ENCODE data around the gene ZNF782. TPM values are rescaled to one million over a fixed set of nuclear protein-coding genes. Genes with fewer than 3 reads are reported as not detected.
A peak's percentile ranks its signal among the peaks of the same experiment; 100 is the strongest.

Gene ZNF782
- total and polyA plus RNA-seq, 2 experiments from 2014 or later: 0.85 to 2.9 TPM

DNA sequence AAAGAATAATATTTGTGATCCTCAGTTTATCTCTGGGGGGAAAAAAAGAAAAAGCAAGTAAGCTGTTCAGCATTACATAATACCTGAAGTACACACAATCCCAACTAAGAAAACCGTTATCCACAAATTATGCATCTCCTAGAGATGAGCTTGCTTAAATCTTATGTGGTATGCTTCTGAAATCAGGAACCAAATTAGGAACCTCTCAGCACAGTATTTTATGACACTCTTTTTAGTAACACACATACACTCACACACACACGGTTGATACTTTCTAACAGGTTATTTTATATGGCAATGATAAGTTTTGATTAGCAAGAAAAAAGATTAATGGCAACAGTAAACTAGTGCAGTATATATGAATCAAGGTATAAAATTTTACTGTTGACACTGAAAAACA, 75.2 kb downstream of the ZNF782 start:
- 18 to 28% methylated on average over 2 of the region's 2 CpGs for WGBS, 2 experiments (ENCODE audit: low coverage in 1 of 2, low lambda C conversion rate in 2 of 2, missing lambda C conversion rate in 2 of 2)
- Histone ChIP-seq H3K27ac (no peak overlapping the region), H3K4me2 (ENCODE audit: unreplicated experiment) (peak overlapping the region; percentile 98)

DNA sequence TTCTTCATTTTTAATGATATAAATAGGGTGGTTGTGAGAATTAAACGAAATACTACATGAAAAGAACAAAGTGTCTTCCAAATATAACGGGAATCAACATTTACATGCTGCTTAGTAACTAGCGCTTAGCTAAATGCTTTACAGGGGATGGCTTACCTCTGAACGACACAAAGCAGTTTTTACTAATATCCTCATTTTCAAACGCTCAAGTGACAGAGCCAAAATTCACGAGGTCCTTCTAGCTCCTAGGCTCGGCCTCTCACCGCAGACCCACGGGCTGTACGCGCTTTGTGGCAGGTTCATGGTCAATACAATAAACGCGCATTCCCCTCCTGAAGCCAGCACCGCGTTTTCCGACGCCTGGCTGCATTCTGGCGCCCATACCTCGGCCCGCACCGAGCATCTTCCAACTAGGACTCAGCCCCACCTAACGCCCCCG, 76.9 kb downstream of the ZNF782 start:
- no peak for DNase-seq
- in situ Hi-C loops (cut with MboI): no loop called here

More for the DNA sequence above, 75.2 kb downstream of the ZNF782 start:
- Histone ChIP-seq H3K79me2 (ENCODE audit: insufficient read depth) (peaks cover 23% of the 10 kb centered on the region), H3K9ac (peak overlapping the region; percentile 74; the same call in 1 of the 2 replicates), H3K9me3 (ENCODE audit: low read depth) (no peaks in the 10 kb centered on the region), H4K20me1 (ENCODE audit: insufficient read depth) (no peaks in the 10 kb centered on the region), H3K4me1 (ENCODE audit: insufficient read depth) (peaks cover 12% of the 10 kb centered on the region; the same call in 1 of the 2 replicates), H3K36me3 (ENCODE audit: low read depth) (peaks cover 6% of the 10 kb centered on the region; the same call in 1 of the 2 replicates), H3K4me3 (peak overlapping the region; percentile 84; the same call in 1 of the 2 replicates), H3K9me2 (ENCODE audit: insufficient read depth) (no peaks in the 10 kb centered on the region), H3F3A (ENCODE audit: insufficient read depth) (no peaks in the 10 kb centered on the region), H3K27me3 (replicated peaks; ENCODE audit: insufficient read depth) (no peaks in the 10 kb centered on the region), H2AFZ (peak overlapping the region; percentile 93)
- DNase-seq: no peak
- TF ChIP-seq EZH2 (IDR thresholded peaks at IDR 0.05; ENCODE audit: insufficient read depth, poor library complexity, severe bottlenecking): no peak
- TF ChIP-seq EZH2phosphoT487 (IDR thresholded peaks at IDR 0.05; ENCODE audit: insufficient read depth, low read depth): no peak
- in situ Hi-C loops (cut with MboI): no loop called here

DNA sequence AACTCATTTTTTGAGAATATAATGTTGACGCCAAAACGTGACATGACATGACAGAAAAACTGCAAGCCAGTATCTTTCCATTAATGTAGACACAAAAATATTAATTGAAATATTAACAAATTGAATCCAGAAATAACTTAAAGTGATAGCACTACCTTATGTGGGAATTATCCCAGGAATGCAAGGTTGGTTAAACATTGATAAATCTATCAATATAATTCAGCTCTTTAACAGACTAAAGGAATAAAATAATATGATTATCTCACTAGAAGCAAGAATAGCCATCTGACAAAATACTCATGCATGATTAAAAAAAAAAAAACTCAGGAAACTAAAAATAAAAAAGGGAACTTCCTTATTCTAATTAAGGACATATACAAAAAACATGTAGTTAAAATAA, 83.2 kb downstream of the ZNF782 start:
- peaks cover 78% of the 10 kb centered on the region for H3K36me3 ChIP-seq (ENCODE audit: low read depth)
- no peak for TF ChIP-seq EZH2 (IDR thresholded peaks at IDR 0.05; ENCODE audit: insufficient read depth, poor library complexity, severe bottlenecking)
- no peak for TF ChIP-seq EZH2phosphoT487 (IDR thresholded peaks at IDR 0.05; ENCODE audit: insufficient read depth, low read depth)

More for the DNA sequence above, 76.9 kb downstream of the ZNF782 start:
- Histone ChIP-seq H3K9me2 (ENCODE audit: insufficient read depth) (no peaks in the 10 kb centered on the region), H3K79me2 (ENCODE audit: insufficient read depth) (peaks cover 23% of the 10 kb centered on the region), H3F3A (ENCODE audit: insufficient read depth) (no peaks in the 10 kb centered on the region), H3K9ac (peak overlapping the region; percentile 74), H3K9me3 (ENCODE audit: low read depth) (no peaks in the 10 kb centered on the region), H3K4me1 (ENCODE audit: insufficient read depth) (peaks cover 12% of the 10 kb centered on the region; the same call in 1 of the 2 replicates), H3K36me3 (ENCODE audit: low read depth) (peaks cover 18% of the 10 kb centered on the region), H2AFZ (peak overlapping the region; percentile 93), H3K4me3 (peak overlapping the region; percentile 84), H3K27me3 (replicated peaks; ENCODE audit: insufficient read depth) (no peaks in the 10 kb centered on the region), H4K20me1 (ENCODE audit: insufficient read depth) (no peaks in the 10 kb centered on the region), H3K4me2 (ENCODE audit: unreplicated experiment) (peak overlapping the region; percentile 98), H3K27ac (peak overlapping the region; percentile 5; the same call in 1 of the 2 replicates)
- TF ChIP-seq EZH2phosphoT487 (IDR thresholded peaks at IDR 0.05; ENCODE audit: insufficient read depth, low read depth) (no peak), EZH2 (IDR thresholded peaks at IDR 0.05; ENCODE audit: insufficient read depth, poor library complexity, severe bottlenecking) (no peak)
- WGBS, 2 experiments (ENCODE audit: low coverage in 1 of 2, low lambda C conversion rate in 2 of 2, missing lambda C conversion rate in 2 of 2): 7 to 13% methylated on average over 11 to 23 of the region's 23 CpGs

DNA sequence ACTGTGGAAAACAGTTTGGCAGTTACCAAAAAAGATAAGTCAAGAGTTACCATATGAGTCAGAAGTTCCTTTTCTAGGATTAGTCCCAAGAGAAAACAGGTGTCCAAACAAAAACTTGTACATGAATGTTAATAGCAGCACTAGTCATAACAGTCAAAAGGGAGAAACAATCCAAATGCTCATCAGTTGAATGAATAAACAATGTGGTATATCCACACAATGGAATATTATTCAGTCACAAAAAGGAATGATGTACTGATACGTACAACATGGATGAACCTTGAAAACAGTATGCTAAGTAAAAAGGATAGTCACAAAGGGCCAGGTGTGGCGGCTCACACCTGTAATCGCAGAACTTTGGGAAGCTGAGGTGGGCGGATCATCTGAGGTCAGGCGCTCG, 84.3 kb downstream of the ZNF782 start:
- in situ Hi-C loops (cut with MboI): no loop called here
- Histone ChIP-seq H3K4me3 (no peak overlapping the region), H3K27me3 (replicated peaks; ENCODE audit: insufficient read depth) (no peaks in the 10 kb centered on the region), H3K36me3 (ENCODE audit: low read depth) (peaks cover 89% of the 10 kb centered on the region), H4K20me1 (ENCODE audit: insufficient read depth) (no peaks in the 10 kb centered on the region), H3K27ac (no peak overlapping the region), H3K9ac (no peak overlapping the region), H3K4me1 (ENCODE audit: insufficient read depth) (no peaks in the 10 kb centered on the region), H3K4me2 (ENCODE audit: unreplicated experiment) (no peak overlapping the region), H2AFZ (no peak overlapping the region), H3K79me2 (ENCODE audit: insufficient read depth) (peaks cover 41% of the 10 kb centered on the region), H3K9me3 (ENCODE audit: low read depth) (peaks cover 4% of the 10 kb centered on the region), H3F3A (ENCODE audit: insufficient read depth) (no peaks in the 10 kb centered on the region), H3K9me2 (ENCODE audit: insufficient read depth) (no peaks in the 10 kb centered on the region)
- 97 to 100% methylated on average over 6 of the region's 6 CpGs for WGBS, 2 experiments (ENCODE audit: low coverage in 1 of 2, low lambda C conversion rate in 2 of 2, missing lambda C conversion rate in 2 of 2)
- TF ChIP-seq EZH2phosphoT487 (IDR thresholded peaks at IDR 0.05; ENCODE audit: insufficient read depth, low read depth): no peak
- no peak for DNase-seq

More for the DNA sequence above, 83.2 kb downstream of the ZNF782 start:
- Histone ChIP-seq H4K20me1 (ENCODE audit: insufficient read depth) (no peaks in the 10 kb centered on the region), H3K9me3 (ENCODE audit: low read depth) (peaks cover 4% of the 10 kb centered on the region), H3K27ac (no peak overlapping the region), H3F3A (ENCODE audit: insufficient read depth) (no peaks in the 10 kb centered on the region), H3K9me2 (ENCODE audit: insufficient read depth) (no peaks in the 10 kb centered on the region), H2AFZ (no peak overlapping the region), H3K4me1 (ENCODE audit: insufficient read depth) (no peaks in the 10 kb centered on the region), H3K9ac (no peak overlapping the region), H3K27me3 (replicated peaks; ENCODE audit: insufficient read depth) (no peaks in the 10 kb centered on the region), H3K4me2 (ENCODE audit: unreplicated experiment) (no peak overlapping the region), H3K79me2 (ENCODE audit: insufficient read depth) (peaks cover 38% of the 10 kb centered on the region), H3K4me3 (no peak overlapping the region)
- in situ Hi-C loops (cut with MboI): no loop called here
- 98 to 99% methylated on average over 2 of the region's 2 CpGs for WGBS, 2 experiments (ENCODE audit: low coverage in 1 of 2, low lambda C conversion rate in 2 of 2, missing lambda C conversion rate in 2 of 2)
- no peak for DNase-seq

Other genes starting within 250 kb of the ZNF782 start
- 17.2 and 20.9 TPM in 2 replicates for gene CDC14B, start 234.7 kb downstream of the ZNF782 start, total RNA-seq (2014; rRNA removed; shearing (Covaris generic))
- 7.6 and 8.1 TPM in 2 replicates for gene CDC14B, start 234.7 kb downstream of the ZNF782 start, polyA plus RNA-seq (2016; fragmentation: Nextera tagmentation; extraction: Ambion mirVana)
- gene PRXL2C, start 199.2 kb downstream of the ZNF782 start, total RNA-seq (2014; rRNA removed; shearing (Covaris generic)): 13.7 and 17.5 TPM in 2 replicates
- gene PRXL2C, start 199.2 kb downstream of the ZNF782 start, polyA plus RNA-seq (2016; fragmentation: Nextera tagmentation; extraction: Ambion mirVana): 22.5 and 23.6 TPM in 2 replicates
- 6.5 and 9.5 TPM in 2 replicates for gene ZNF510, start 76.4 kb downstream of the ZNF782 start, total RNA-seq (2014; rRNA removed; shearing (Covaris generic))
- gene ZNF510, start 76.4 kb downstream of the ZNF782 start, polyA plus RNA-seq (2016; fragmentation: Nextera tagmentation; extraction: Ambion mirVana): 2.1 and 3.4 TPM in 2 replicates
- not detected in 2 replicates for gene NUTM2G, start 74.3 kb upstream of the ZNF782 start, total RNA-seq (2014; rRNA removed; shearing (Covaris generic))
- gene NUTM2G, start 74.3 kb upstream of the ZNF782 start, polyA plus RNA-seq (2016; fragmentation: Nextera tagmentation; extraction: Ambion mirVana): 0.06 TPM in 1 of 2 replicates, not detected in the other
- not detected in 2 replicates for gene CTSV, start 184.6 kb upstream of the ZNF782 start, total RNA-seq (2014; rRNA removed; shearing (Covaris generic))
- 0.16 TPM in 1 of 2 replicates, not detected in the other for gene CTSV, start 184.6 kb upstream of the ZNF782 start, polyA plus RNA-seq (2016; fragmentation: Nextera tagmentation; extraction: Ambion mirVana)